ENCODE measurements around the gene FAAP100. TPM values are rescaled to one million over a fixed set of nuclear protein-coding genes. Genes with fewer than 3 reads are reported as not detected.

FAAP100 gene
- polyA plus RNA-seq, 1 donor from 2014 or later: 56.3 TPM

DNA sequence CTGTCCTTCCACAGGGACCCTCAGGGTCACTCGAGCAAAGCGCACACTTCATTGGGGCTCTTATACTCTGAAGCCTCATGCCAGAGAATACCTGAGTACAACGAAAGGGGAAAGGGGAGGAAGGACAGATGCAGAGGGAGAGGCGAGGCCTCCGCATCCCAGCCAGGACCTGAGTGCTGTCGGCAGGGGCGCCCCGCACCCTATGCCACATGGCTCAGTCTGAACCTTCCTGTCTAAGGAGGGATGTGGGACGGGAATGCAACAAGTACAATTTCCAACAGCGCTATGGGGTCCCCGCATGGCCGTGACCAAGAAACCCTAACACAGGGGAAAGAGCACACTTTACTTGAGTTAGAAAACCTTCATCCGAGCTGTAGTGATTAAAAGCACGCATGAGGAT is 39.8 kb upstream of the FAAP100 start:
- Histone ChIP-seq H3K9ac (ENCODE audit: low read length) (no peak overlapping the region), H3K27ac (ENCODE audit: low read length) (no peak overlapping the region), H3K36me3 (ENCODE audit: insufficient read depth, low read length) (no peaks in the 10 kb centered on the region), H3K9me3 (ENCODE audit: low read length) (no peaks in the 10 kb centered on the region), H3F3A (ENCODE audit: insufficient read depth, low read length, poor library complexity, severe bottlenecking) (no peaks in the 10 kb centered on the region), H2AFZ (ENCODE audit: low read depth, low read length) (no peak overlapping the region), H3K9me2 (ENCODE audit: insufficient read depth, low read length) (no peaks in the 10 kb centered on the region), H4K20me1 (ENCODE audit: insufficient read depth) (no peaks in the 10 kb centered on the region), H3K79me2 (replicated peaks; ENCODE audit: insufficient read depth, low read length) (no peaks in the 10 kb centered on the region), H3K4me3 (ENCODE audit: low read length) (no peak overlapping the region), H3K27me3 (ENCODE audit: insufficient read depth, low read depth, low read length) (no peaks in the 10 kb centered on the region), H3K4me2 (ENCODE audit: low read length) (no peak overlapping the region)
- TF ChIP-seq POLR2AphosphoS5 (IDR thresholded peaks at IDR 0.05): no peak
- TF ChIP-seq, protein P1, sequence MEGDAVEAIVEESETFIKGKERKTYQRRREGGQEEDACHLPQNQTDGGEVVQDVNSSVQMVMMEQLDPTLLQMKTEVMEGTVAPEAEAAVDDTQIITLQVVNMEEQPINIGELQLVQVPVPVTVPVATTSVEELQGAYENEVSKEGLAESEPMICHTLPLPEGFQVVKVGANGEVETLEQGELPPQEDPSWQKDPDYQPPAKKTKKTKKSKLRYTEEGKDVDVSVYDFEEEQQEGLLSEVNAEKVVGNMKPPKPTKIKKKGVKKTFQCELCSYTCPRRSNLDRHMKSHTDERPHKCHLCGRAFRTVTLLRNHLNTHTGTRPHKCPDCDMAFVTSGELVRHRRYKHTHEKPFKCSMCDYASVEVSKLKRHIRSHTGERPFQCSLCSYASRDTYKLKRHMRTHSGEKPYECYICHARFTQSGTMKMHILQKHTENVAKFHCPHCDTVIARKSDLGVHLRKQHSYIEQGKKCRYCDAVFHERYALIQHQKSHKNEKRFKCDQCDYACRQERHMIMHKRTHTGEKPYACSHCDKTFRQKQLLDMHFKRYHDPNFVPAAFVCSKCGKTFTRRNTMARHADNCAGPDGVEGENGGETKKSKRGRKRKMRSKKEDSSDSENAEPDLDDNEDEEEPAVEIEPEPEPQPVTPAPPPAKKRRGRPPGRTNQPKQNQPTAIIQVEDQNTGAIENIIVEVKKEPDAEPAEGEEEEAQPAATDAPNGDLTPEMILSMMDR (IDR thresholded peaks at IDR 0.05; ENCODE audit: poor library complexity, severe bottlenecking): no peak
- no peak for TF ChIP-seq MXI1 (conservative IDR thresholded peaks at IDR 0.05; ENCODE audit: poor library complexity, severe bottlenecking)
- TF ChIP-seq TAF1 (IDR thresholded peaks at IDR 0.05; ENCODE audit: low read depth): no peak
- TF ChIP-seq, protein P2, sequence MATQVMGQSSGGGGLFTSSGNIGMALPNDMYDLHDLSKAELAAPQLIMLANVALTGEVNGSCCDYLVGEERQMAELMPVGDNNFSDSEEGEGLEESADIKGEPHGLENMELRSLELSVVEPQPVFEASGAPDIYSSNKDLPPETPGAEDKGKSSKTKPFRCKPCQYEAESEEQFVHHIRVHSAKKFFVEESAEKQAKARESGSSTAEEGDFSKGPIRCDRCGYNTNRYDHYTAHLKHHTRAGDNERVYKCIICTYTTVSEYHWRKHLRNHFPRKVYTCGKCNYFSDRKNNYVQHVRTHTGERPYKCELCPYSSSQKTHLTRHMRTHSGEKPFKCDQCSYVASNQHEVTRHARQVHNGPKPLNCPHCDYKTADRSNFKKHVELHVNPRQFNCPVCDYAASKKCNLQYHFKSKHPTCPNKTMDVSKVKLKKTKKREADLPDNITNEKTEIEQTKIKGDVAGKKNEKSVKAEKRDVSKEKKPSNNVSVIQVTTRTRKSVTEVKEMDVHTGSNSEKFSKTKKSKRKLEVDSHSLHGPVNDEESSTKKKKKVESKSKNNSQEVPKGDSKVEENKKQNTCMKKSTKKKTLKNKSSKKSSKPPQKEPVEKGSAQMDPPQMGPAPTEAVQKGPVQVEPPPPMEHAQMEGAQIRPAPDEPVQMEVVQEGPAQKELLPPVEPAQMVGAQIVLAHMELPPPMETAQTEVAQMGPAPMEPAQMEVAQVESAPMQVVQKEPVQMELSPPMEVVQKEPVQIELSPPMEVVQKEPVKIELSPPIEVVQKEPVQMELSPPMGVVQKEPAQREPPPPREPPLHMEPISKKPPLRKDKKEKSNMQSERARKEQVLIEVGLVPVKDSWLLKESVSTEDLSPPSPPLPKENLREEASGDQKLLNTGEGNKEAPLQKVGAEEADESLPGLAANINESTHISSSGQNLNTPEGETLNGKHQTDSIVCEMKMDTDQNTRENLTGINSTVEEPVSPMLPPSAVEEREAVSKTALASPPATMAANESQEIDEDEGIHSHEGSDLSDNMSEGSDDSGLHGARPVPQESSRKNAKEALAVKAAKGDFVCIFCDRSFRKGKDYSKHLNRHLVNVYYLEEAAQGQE (IDR thresholded peaks at IDR 0.05; ENCODE audit: borderline replicate concordance): no peak
- TF ChIP-seq EP300 (conservative IDR thresholded peaks at IDR 0.05; ENCODE audit: poor library complexity, severe bottlenecking): no peak
- TF ChIP-seq RAD21 (conservative IDR thresholded peaks at IDR 0.05): no peak
- no peak for TF ChIP-seq SMC3 (conservative IDR thresholded peaks at IDR 0.05; ENCODE audit: poor library complexity)
- no peak for TF ChIP-seq EZH2 (IDR thresholded peaks at IDR 0.05; ENCODE audit: borderline replicate concordance, insufficient read depth, low read length, poor library complexity, severe bottlenecking)

DNA sequence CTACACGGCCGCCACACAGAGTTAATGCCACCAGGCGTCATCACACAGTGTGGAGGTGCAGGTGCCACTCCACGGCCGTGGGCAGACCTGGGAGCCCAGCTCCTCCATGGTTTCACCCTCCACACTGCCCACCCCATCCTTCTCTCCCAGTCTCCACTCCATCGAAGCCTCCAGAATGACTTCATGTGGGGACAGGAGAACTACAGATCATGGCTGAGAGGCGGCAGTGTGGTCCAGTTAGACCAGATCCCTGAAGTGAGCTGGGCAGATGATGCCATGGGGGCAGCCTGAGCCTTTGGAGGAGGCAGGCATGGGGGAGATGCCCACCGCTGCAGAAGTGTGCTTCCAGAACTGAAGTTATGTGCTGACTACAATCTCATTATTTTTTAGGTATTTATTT is 38.0 kb upstream of the FAAP100 start:
- H3K36me3 ChIP-seq (ENCODE audit: insufficient read depth, low read length): no peaks in the 10 kb centered on the region
- no peaks in the 10 kb centered on the region for H3F3A ChIP-seq (ENCODE audit: insufficient read depth, low read length, poor library complexity, severe bottlenecking)
- no peak for TF ChIP-seq EP300 (conservative IDR thresholded peaks at IDR 0.05; ENCODE audit: poor library complexity, severe bottlenecking)
- TF ChIP-seq MXI1 (conservative IDR thresholded peaks at IDR 0.05; ENCODE audit: poor library complexity, severe bottlenecking): no peak
- TF ChIP-seq, protein P2 (IDR thresholded peaks at IDR 0.05; ENCODE audit: borderline replicate concordance): no peak
- no peak for TF ChIP-seq POLR2AphosphoS5 (IDR thresholded peaks at IDR 0.05)
- TF ChIP-seq TAF1 (IDR thresholded peaks at IDR 0.05; ENCODE audit: low read depth): no peak
- TF ChIP-seq, protein P1 (IDR thresholded peaks at IDR 0.05; ENCODE audit: poor library complexity, severe bottlenecking): no peak
- TF ChIP-seq RAD21 (conservative IDR thresholded peaks at IDR 0.05): no peak
- no peak for TF ChIP-seq EZH2 (IDR thresholded peaks at IDR 0.05; ENCODE audit: borderline replicate concordance, insufficient read depth, low read length, poor library complexity, severe bottlenecking)
- no peak for TF ChIP-seq SMC3 (conservative IDR thresholded peaks at IDR 0.05; ENCODE audit: poor library complexity)
- H3K4me2 ChIP-seq (ENCODE audit: low read length): no peak overlapping the region
- no peaks in the 10 kb centered on the region for H4K20me1 ChIP-seq (ENCODE audit: insufficient read depth)
- H3K9me2 ChIP-seq (ENCODE audit: insufficient read depth, low read length): no peaks in the 10 kb centered on the region
- no peaks in the 10 kb centered on the region for H3K27me3 ChIP-seq (ENCODE audit: insufficient read depth, low read depth, low read length)
- no peak overlapping the region for H2AFZ ChIP-seq (ENCODE audit: low read depth, low read length)
- H3K9ac ChIP-seq (ENCODE audit: low read length): no peak overlapping the region
- no peaks in the 10 kb centered on the region for H3K9me3 ChIP-seq (ENCODE audit: low read length)
- H3K27ac ChIP-seq (ENCODE audit: low read length): no peak overlapping the region
- no peaks in the 10 kb centered on the region for H3K79me2 ChIP-seq (replicated peaks; ENCODE audit: insufficient read depth, low read length)
- no peak overlapping the region for H3K4me3 ChIP-seq (ENCODE audit: low read length)
